GM18499 (cell line): ENCODE results near the gene SLC7A10.

Source experiments
- ATAC-seq: cut with Tn5 transposase; IDR thresholded peaks from one replicate; pipeline ENCODE4 v1.9.1; 2021; ENCODE audit warnings: moderate number of reproducible peaks; ENCODE audit not compliant: insufficient read depth, unreplicated experiment

The SLC7A10 gene

DNA sequence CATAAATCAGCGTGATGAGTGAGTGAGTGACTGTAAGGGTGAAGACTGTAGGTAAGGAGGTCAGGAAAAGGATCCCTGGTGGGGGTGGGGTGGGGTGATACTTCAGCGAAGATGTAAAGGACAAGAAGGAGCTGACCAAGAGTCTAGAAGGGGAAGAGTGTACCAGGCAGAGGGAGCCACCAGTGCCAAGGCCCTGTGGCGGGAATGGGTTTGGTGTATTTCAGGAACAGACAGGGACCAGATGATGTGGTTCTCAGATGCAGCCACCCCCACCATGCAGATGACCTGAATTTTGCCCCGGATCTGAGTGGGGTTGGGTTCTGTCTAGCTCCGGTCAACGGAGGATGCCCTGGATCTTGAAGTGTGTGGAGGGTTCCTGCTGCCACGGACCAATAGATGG is 30.1 kb upstream of the SLC7A10 start:
- no peak for ATAC-seq

DNA sequence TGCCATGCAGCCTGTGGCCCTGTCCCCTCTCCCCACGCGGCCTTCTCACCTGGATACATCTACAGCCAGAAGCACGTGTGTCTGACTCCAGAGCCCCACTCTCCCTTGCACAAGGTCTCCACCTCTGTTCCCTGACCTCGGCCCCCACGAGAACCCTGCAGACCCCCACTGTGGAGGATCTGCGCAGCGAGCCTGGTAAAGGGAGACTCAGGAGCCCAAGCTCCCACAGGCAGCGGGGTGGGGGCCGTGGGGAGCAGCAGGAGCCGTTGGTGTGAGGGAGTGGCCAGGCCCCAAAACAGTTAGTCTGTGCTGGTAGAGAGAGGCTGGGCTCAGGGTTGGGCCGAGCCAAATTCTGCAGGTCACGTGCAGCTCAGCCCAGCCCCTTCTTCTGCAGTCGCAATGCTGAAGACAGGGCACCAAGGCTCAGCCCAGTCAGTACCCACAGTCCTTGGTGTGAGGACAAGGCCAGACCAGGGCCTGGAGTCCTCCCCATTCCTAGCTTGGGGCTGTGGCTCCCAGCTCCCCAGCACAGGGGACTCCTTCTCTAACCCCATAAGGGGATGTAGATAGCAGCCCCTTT is 28.7 kb upstream of the SLC7A10 start:
- ATAC-seq, result no peak

DNA sequence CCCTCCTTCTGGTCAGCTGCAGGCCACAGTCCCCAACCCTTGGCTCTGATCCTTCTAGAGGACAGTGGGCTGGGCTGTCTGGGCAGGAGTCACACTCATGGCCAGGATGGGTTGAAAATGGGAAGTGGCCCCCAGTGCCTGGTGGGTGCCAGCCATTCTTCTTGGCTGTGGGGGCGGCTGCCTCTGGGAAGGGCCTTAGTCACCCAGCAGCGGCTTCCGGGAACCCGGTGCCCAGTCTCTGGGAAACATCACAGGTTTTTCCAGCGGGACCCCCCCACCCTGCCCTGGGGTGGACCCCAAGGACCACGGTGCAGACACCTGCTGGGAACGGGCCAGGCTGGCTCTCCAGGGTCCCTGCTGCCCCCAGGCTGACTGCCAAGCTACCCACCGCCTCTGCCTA is 27.3 kb upstream of the SLC7A10 start:
- ATAC-seq, result no peak

DNA sequence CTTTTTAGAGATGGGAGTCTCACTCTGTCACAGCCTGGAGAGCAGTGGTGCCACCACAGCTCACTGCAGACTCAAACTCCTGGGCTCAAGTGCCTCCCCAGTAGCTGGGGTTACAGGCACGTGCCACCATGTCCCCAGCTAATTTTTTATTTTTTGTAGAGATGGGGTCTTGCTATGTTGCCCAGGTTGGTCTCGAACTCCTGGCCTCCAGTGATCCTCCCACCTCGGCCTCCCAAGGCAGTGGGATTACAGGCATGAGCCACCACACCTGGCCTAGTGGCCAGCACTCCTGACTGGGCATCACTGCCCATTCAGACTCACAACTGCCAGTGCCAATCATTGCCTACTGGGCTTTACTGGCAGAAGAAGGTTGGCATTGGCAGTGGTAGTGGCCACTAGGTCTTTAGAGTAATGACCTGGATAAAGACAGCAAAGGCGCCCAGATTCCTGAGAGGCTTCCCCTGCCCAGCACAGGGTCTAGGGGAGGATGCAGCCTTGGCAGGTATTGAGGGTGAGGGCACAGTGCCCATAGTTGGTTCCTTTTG is 26.8 kb upstream of the SLC7A10 start:
- no peak for ATAC-seq

DNA sequence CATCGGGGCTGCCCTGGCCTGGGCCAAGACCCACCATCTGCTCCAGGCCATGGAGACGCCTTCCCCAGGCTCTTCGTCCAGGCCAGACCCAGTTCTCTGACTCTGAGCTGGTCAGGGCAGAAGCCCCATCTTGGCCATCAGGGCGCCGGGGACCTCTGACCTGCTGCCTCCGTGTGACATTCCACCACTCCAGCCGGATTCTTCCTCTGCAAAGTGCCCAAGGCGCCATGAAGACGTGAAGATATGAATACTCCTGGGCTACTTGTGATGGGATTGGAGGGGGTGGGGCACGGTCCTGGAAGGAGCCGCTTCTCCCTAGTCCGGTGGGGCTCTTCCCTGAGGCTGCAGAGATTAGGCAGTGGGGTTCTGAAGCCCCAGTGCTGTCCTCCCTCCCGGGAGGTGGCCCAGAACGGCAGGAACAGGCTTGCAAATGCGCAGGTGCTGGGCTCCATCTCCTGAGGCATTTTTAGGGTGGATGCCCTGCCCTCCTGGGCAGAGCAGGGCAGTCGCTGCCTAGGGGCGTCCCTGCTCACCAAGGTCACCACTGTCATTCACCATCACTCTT is 26.0 kb upstream of the SLC7A10 start:
- ATAC-seq, result no peak

DNA sequence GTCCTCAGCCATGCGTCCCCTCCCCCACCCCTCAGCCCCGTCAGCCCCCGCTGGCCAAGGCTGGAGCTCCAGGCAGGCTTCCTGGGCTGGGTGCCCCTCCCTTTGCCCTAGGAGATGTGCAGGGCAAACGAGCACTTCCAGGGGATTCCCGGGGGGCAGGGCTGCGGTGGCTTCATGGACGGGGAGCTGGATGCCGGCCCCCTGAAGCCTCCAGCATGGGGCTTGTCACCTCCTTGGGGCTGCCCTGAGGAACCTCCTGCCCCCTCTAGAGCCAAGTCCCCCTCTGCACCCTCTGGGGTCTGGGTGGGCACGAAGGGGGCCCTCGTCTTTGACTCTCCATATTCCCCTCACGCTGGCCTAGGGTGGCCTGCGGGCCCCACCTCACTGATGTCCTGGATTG is 25.4 kb upstream of the SLC7A10 start:
- no peak for ATAC-seq

DNA sequence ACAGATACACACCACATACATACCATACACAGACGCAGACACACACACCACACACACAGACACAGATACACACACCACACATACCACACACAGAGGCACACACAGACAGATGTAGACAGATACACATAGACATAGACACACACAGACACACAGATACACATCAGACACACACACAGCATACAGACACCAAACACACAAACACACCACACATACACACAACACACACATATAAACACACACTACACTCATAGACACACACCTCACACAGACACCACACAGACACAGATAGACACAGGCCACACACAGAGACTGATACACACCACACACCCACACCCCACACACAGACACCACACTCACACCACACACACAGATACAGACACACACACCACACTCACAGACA is 24.9 kb upstream of the SLC7A10 start:
- ATAC-seq, result no peak

DNA sequence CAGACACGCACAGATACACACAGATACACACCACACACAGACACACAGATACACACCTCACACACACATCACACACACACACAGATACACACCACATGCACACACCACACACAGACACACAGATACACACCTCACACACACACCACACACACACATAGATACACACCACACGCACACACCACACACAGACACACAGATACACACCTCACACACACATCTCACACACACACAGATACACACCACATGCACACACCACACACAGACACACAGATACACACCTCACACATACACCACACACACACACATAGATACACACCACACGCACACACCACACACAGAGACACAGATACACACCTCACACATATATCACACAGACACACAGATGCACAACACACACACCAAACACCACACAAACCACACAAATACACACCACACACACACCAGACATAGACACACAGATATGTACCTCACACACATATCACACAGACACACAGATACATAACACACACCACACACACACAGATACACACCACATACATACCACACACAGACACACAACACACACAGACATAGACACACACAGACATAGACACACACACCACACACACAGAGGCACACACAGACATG is 24.2 kb upstream of the SLC7A10 start:
- no peak for ATAC-seq

DNA sequence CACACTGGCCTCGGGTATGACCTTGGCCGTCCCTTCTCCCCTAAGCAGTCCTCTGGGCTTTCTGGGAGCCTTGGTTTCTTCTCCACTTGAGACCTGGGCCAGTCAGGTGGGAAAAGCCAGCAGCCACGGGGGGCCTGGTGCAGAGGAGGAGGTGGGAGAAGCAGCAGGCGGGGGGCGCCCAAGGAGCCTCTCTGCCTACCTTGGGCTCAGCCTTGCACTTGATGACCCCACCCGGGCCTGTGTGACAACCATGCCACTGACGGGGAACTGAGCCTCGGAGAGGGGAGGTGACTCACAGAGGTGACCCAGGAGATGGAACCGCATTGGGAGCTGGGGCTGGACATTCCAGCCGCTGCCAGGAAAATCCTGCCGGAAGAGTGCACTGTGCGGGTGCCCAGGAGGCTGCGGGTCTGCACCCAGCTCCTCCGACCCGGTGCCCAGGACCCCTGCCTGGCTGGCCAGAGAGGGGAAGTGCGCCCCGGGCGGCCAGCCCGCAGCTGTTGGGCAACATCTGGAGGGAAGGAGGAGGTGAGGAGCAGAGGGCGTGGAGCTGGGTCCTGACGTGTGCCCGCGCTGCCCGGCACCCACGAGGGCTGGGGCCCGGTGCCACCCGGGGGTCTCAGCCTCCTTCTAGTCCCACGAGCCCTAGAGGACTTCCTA is 23.4 kb upstream of the SLC7A10 start:
- ATAC-seq, result no peak

DNA sequence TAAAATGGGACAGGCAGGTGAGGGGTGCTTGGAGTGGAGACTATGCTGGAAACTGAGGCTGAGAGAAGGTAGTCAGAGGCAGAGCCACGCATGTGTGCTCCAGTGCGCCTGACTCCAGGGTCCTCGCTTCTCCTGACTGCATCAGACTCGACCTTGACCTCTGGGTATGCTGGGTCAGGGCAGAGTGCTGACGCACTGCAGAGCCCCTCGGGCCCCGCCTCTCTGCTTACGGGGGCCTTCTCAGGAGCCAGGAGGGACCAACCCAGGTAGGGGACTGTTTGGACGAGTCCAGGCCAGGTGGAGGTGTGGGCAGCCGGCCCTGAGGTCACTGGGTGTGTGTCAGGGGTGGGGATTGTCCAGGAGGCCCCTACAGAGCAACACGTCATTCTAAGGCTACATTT is 22.9 kb upstream of the SLC7A10 start:
- ATAC-seq, result no peak

DNA sequence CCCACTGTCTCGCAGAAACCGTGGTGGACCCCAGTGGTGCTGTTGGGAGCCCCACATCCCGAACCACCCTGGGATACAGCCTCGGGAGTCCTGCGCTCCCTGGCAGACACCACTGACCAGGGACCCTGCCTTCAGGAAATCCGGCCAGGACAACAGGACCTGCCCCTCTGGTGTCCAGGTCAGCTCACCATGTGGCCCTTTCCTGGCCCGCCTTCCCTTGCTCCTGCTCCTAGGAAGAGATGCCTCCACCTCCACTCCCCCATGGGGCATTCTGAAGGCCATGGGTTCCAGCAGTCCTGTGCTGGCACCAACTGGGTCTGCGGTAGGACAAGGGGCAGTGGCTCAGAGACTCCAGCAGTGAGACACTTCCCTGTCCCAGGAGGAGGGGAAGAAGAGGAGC is 22.5 kb upstream of the SLC7A10 start:
- ATAC-seq, result no peak

DNA sequence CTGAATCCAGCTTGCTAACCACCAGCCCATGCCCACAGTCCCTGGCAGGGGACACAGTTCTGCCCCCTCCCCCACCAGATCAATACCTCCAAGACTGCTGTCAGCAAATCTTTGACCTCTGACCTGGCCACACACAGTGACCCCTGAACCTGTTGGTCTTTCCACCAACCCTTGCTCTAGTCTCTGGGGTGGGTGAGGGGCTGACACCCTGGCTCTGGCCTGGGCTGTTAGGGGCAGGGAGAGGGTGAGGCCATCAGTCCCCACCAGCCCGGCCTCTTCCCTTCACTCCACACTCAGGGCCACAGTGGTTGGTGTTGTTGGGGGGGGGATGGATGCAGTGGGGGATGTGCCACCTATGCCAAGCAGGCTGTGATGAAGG is 21.8 kb upstream of the SLC7A10 start:
- no peak for ATAC-seq

DNA sequence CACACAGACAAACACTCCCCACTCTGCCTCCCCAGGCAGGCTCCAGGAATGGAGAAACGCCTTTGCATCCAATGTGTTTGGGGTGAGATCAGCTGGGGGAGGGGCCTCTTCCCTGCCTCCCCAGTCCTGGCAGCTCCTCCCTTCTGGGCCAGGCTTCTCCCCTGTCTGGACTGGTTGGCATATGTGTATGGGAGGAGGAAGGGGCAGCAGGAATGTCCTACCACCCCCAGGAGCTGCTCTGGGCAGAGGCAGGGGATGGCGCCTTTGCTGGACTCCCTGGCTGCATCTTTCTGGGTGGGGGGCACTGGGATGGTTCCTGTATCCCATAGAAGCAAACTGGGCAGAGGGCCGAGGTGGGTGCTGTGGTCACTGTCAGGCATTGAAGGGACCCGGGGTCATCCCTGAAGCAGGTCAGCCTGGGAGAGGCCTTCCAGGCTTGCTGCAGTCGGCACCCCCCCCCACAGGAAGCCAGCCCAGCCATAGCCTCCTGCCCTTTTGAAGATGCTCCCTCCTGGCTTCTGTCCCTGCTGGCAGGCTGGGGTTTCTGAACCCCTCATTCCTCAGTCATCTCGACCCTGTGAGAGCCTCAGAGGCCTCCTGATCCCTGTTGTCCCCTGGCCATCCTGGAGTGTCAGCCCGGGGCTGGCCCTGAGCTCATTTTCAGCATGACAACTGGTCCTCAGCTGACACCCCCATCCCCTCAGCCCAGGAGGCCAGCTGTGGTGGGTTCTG is 21.2 kb upstream of the SLC7A10 start:
- no peak for ATAC-seq

DNA sequence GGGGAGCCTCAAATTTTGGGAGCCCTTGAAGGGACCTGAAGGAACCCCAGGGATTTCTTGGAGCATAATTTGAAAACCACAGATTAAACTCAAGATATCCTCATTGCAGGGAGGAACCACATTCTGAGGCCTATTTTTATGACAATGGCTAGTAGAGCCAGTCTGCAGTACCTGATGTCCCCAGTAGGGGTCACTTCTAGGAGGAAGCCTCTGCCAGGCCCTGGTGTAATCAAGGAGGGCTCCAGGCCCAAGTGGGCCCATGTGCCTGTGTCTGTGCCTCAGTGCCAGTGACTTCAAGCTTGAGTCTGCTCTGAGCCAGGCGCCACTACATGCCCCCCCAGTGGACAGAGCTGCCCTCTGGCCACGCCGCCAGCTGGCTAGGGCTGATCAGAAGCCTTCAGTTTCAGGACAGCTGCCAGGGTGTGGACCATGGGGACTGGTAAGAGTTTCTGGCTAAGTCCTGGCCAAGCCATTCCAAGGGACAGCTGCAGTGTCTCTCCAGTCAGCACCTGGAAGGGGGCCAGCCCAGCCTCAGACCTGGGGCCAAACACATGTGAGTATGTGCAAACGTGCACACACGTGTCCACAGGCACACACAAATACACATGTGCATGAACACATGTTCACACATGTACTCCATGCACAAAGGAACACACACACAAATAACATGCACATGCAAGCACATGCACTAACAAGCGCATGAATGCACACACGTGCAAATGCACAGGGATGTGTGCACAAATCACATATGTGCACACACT is 20.5 kb upstream of the SLC7A10 start:
- ATAC-seq, result no peak

DNA sequence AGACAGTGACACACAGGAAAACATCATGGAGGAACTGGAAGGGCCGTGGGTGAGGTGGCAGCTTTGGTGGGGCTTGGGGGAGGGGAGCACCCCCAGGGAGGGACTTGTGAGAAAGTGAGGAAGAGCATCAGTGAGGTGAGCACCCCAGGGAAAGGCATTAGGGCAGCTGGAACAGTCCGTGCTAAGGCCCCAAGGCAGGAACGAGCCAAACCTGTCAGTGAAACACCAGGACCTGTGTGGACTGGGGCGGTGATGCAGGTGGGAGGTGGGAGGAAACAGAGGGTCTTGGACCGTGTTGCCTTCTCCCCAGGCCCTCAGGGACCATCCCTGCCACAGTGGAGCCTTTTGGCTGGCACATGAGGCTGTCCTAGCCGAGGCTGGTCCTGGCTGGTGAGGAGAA is 17.3 kb upstream of the SLC7A10 start:
- ATAC-seq, result no peak

DNA sequence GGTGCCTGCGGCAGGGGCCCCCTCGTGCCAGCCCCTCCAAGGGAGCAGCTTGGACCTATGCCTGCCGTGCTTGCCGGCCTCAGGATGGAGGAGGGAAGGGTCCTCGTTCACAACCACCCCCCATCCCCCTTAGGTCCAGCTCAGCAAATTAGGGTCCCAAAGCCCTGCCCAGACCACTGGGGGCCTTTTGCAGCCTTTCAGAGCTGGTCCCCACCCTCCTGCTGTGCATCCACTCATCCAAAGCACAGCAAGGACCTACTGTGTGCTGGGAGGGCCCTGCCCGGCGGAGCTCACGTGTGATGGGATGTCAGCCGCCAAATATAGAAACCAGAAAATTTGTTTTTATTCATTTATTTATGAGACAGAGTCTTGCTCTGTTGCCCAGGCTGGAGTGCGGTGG is 16.5 kb upstream of the SLC7A10 start:
- ATAC-seq, result no peak

DNA sequence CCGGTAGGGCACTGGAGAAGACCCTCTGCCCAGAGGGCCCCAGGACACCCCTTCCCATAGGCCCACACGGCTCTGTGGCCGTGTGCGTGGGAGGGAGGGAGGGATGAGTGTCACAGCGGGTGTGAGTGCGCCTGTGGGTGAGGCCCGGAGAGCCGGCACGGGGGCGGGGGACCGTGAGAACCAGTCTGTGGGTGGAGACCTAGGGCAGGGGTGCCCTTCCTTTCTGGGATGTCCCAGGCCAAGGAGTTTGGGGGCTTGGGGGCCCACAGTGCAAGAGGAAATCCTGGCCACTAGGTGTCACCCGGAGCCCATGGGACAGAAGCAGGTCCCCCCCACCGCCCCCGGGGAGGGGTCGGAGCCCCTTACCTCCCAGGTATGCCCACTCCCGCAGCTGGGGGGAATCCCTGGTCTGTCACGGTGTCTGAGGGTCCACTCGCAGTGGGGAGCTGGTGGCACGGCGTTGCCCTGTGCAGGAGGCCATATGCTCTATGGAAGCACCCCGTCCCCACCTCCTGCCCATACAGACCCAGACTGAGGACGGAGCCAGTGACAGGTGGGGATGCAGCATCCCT is 16.0 kb upstream of the SLC7A10 start:
- ATAC-seq, result no peak

DNA sequence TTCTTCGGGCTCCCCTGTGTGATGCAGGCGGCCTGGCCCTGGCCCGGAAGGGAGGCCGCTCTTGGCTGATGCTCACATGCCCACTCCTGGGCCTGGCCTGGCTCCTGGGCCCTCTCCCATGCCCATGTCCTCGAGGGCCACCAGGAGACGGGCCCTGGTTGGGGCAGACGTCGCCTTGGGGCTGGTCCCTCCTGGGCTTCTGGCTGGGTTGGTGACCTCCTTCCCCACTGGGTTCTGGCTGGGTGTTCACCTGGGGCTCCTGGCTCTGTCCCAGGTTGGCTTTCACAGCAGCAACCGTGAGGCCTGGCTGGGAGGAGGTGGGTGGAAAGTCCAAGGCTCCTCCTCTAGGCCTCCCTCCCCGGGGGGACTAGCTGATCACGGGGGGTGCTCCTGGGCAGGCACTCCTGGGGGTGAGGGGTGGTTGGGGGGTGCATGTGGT is 15.5 kb upstream of the SLC7A10 start:
- no peak for ATAC-seq

DNA sequence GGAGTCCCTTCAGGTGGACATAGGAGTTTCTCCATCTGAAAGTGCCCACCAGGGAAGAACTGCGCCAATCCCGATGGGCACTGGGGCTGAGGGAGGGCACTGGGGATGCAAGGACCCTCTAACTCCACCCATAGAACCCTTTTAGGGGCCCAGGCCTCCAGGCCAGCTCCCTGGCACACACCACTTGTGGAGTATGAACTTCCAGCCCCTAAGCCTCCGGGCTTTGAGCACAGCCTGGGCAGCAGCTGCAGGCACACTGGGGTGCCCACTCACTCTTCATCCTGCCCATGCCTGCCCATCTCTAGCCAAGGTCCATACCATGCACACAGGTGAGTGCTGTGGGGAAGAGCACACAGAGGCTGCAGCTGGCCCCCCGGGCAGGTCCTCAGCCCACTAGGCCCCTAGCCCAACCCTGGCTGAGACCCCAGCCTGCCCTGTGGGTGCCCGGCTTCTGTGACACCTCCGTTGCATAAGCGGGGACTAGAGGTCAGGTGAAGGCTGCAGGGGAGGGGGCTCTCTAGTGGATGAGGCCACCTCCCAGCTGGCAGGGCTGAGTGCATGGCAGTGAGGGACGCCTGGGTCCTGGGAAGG is 14.6 kb upstream of the SLC7A10 start:
- no peak for ATAC-seq
